ENCODE measurements around the gene TMEM51.

Gene TMEM51

DNA sequence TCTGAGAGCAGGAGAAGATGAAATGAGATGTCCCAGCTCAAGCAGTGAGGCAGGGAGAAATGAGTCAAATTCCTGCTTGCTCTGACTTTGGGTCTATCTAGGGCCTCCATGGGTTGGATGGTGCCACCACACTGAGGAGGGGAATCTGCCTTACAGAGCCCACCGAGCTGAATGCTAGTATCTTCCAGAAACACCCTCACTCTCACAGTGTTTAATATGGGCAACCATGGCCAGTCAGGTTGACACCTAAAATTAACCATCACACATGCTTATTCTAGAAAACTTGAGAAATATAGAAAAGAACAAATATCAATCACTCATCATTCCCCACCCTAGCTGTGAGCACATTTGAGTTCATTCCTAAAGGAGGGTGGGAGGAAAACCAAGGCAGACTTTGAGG, 64.1 kb downstream of the TMEM51 start:
- H3K4me3 ChIP-seq (ENCODE audit: low read depth, low read length) = no peak overlapping the region

DNA sequence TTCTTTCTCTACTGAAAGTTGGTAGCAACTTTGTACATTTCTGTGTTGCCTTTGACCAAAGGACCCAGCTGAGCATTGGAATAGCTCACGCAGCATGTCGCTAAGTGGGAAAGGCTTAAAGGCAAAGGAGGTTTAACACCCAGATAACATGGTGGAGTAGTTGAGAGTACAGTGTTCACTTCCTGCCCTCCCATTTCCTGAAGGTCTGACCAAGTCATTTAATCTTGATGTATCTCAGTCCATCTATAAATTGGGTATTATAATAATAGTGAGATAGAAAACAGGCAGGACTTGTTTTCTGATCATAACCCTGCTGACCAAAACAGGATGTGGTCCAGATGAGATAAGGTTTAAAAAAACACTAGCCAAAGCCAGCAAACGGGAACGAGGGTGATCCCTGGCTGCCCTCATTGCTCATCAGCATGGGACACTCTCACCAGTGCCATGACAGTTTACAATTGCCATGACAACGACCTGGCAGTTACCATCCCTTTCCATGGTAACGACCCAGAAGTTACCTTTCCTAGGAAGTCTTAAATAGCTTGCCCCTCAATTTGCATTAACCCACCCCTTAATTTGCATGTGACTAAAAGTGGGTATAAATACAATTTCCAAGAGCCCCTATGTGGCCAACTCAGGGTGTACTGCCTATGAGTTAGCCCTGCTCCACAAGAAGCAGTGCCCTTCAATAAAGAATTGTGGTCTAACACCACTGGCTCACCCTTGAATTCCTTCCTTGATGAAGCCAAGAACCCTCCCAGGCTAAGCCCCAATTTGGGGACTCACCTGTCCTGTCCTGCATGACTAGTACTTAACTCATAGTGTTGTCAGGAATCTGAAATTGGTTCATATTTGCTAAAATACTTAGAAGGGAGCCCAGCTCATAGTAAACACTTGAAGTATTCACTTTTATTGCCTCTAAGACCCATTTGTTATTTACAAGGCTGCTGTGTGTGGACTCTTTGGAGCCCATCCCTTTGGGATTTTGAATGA, 65.0 kb downstream of the TMEM51 start:
- no peak overlapping the region for H3K4me3 ChIP-seq (ENCODE audit: low read depth, low read length)
- TF ChIP-seq MYC (IDR thresholded peaks at IDR 0.05; ENCODE audit: low read depth, low read length) = no peak
- TF ChIP-seq, protein P1, sequence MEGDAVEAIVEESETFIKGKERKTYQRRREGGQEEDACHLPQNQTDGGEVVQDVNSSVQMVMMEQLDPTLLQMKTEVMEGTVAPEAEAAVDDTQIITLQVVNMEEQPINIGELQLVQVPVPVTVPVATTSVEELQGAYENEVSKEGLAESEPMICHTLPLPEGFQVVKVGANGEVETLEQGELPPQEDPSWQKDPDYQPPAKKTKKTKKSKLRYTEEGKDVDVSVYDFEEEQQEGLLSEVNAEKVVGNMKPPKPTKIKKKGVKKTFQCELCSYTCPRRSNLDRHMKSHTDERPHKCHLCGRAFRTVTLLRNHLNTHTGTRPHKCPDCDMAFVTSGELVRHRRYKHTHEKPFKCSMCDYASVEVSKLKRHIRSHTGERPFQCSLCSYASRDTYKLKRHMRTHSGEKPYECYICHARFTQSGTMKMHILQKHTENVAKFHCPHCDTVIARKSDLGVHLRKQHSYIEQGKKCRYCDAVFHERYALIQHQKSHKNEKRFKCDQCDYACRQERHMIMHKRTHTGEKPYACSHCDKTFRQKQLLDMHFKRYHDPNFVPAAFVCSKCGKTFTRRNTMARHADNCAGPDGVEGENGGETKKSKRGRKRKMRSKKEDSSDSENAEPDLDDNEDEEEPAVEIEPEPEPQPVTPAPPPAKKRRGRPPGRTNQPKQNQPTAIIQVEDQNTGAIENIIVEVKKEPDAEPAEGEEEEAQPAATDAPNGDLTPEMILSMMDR (IDR thresholded peaks at IDR 0.05; ENCODE audit: low read depth, low read length) = no peak
- no peak for TF ChIP-seq POLR2A (IDR thresholded peaks at IDR 0.05; ENCODE audit: extremely low read depth, insufficient read length)
- TF ChIP-seq, protein P2, sequence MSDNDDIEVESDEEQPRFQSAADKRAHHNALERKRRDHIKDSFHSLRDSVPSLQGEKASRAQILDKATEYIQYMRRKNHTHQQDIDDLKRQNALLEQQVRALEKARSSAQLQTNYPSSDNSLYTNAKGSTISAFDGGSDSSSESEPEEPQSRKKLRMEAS (IDR thresholded peaks at IDR 0.05; ENCODE audit: low read depth, low read length) = no peak
- DNase-seq (ENCODE audit: low read depth) = peak; percentile 32

More for the DNA sequence above, 64.1 kb downstream of the TMEM51 start:
- DNase-seq (ENCODE audit: low read depth) = no peak
- TF ChIP-seq MYC (IDR thresholded peaks at IDR 0.05; ENCODE audit: low read depth, low read length) (no peak), POLR2A (IDR thresholded peaks at IDR 0.05; ENCODE audit: extremely low read depth, insufficient read length) (no peak)
- TF ChIP-seq, protein P1 (IDR thresholded peaks at IDR 0.05; ENCODE audit: low read depth, low read length) = no peak
- TF ChIP-seq, protein P2 (IDR thresholded peaks at IDR 0.05; ENCODE audit: low read depth, low read length) = no peak

DNA sequence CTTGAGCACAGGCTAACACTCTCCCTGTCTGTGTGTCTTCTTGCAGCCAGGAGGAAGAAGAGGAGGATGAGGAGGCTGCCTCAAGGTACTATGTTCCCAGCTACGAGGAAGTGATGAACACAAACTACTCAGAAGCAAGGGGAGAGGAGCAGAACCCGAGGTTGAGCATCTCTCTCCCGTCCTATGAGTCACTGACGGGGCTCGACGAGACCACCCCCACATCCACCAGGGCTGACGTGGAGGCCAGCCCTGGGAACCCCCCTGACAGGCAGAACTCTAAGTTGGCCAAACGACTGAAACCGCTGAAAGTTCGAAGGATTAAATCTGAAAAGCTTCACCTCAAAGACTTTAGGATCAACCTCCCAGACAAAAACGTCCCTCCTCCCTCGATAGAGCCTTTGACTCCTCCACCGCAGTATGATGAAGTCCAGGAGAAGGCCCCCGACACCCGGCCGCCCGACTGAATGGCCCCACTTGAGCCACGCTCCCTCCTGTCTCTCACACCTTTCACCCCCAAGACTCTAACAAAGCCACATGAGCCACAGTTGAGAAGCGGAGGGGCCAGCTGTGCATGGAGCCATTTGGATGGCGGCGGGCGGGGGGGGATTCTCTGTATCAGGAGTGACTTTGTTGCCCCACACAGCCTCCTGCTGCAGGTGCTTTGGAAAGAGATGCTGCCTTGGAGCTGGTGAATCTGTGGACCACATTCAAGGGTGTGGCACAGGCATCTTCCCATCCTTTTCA, 65.9 kb downstream of the TMEM51 start:
- DNase-seq (ENCODE audit: low read depth) = no peak
- TF ChIP-seq, protein P1 (IDR thresholded peaks at IDR 0.05; ENCODE audit: low read depth, low read length) = no peak
- no peak for TF ChIP-seq MYC (IDR thresholded peaks at IDR 0.05; ENCODE audit: low read depth, low read length)
- H3K4me3 ChIP-seq (ENCODE audit: low read depth, low read length) = no peak overlapping the region

DNA sequence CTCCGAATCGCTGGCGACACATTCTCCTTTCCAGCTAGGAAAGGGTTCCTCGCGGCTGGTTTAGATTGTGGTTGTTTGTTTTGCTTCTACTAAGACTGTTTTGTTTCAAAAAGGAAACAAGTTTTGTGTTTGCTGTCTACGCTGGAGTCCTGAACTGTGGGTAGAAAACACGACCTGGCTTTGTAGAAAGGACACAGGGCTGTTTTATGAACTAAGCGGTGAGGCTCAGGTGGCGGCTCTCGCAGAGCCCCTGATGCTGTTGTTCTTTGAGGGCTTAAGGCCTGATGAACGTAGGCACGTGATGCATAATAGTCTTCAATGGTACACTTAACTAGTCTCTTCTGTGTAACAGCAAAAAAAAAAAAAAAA, 66.5 kb downstream of the TMEM51 start:
- DNase-seq (ENCODE audit: low read depth) = no peak
- no peak overlapping the region for H3K4me3 ChIP-seq (ENCODE audit: low read depth, low read length)
- TF ChIP-seq, protein P2 (IDR thresholded peaks at IDR 0.05; ENCODE audit: low read depth, low read length) = no peak
- no peak for TF ChIP-seq MYC (IDR thresholded peaks at IDR 0.05; ENCODE audit: low read depth, low read length)

DNA sequence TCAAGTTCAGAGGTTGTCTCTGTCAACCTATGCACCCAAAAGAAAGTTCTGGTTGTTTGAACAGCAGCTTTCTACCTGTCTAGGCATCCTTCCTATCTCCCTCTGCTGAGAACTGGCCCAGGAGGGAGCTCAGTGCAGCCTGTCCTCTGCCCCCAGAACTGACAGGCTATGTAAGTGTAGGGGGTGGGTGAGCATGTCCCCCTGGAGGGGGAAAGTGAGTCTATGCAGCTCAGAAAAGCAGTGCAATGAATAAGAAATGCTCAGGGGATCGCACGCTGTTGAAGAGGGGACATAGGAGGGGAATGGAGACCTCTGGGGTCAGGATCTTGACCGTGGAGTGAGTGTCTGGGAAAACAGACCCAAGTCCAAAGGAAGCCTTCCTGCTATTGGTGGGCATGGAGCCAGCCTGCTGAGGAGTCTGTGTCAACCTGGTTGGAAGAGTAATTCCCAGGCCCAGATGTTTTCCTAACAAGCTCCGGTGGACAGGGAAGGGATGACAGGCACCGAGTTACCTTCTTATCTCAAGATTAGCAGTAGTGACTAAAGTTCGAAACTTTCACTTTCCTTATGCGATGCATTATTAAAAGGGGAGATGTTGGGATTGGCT, 67.4 kb downstream of the TMEM51 start:
- TF ChIP-seq, protein P2 (IDR thresholded peaks at IDR 0.05; ENCODE audit: low read depth, low read length) = no peak
- TF ChIP-seq POLR2A (IDR thresholded peaks at IDR 0.05; ENCODE audit: extremely low read depth, insufficient read length) (no peak), MYC (IDR thresholded peaks at IDR 0.05; ENCODE audit: low read depth, low read length) (no peak)
- TF ChIP-seq, protein P1 (IDR thresholded peaks at IDR 0.05; ENCODE audit: low read depth, low read length) = no peak
- no peak for DNase-seq (ENCODE audit: low read depth)

More for the DNA sequence above, 67.4 kb downstream of the TMEM51 start:
- H3K4me3 ChIP-seq (ENCODE audit: low read depth, low read length) = no peak overlapping the region
